ENCODE results near the gene ABHD11. TPM values are rescaled to one million over a fixed set of nuclear protein-coding genes. Genes with fewer than 3 reads are reported as not detected.

Gene ABHD11
- polyA plus RNA-seq, 1 donor (not counting 4 experiments of a cell fraction or from before 2014, with no cell fraction given), result 11.3 TPM

DNA sequence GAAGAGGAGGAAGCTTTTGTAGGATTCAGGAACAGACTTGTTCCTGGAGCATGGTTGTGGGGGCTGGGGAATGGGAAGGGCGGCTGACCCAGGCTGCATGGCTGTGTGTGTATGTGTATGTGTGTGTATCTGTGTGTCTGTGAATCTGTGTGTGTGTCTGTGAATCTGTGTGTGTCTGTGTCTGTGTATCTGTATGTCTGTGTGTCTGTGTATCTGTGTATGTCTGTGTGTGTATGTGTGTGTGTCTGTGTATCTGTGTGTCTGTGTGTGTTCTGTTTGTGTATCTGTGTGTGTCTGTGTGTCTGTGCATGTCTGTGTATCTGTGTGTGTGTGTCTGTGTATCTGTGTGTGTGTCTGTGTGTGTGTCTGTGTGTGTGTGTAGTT, 12.5 kb downstream of the ABHD11 start:
- DNase-seq (ENCODE audit: low read depth, low spot score) (no peak), FAIRE-seq (no peak)
- Histone ChIP-seq H2AFZ (ENCODE audit: control insufficient read depth, low read length) (no peak overlapping the region), H3K27me3 (ENCODE audit: control insufficient read depth, extremely low read depth, insufficient read depth, low read length) (no peaks in the 10 kb centered on the region), H3K9me3 (ENCODE audit: control insufficient read depth, low read depth, low read length) (no peaks in the 10 kb centered on the region), H3K4me3 (ENCODE audit: control insufficient read depth in 2 of 3, extremely low read depth in 1 of 3, insufficient read depth in 2 of 3, low read depth in 1 of 3, low read length in 3 of 3) (no peak overlapping the region), H3K27ac (ENCODE audit: control insufficient read depth, insufficient read depth, low read length) (no peak overlapping the region), H4K20me1 (ENCODE audit: control insufficient read depth, extremely low read depth, insufficient read depth, low read length) (no peaks in the 10 kb centered on the region), H3K9ac (ENCODE audit: control insufficient read depth, extremely low read depth, insufficient read depth, low read length) (no peak overlapping the region), H3K4me1 (ENCODE audit: control insufficient read depth, extremely low read depth, insufficient read depth, low read length) (no peaks in the 10 kb centered on the region), H3K36me3 (ENCODE audit: control insufficient read depth in 2 of 2, extremely low read depth in 1 of 2, insufficient read depth in 2 of 2, low read length in 2 of 2) (no peaks in the 10 kb centered on the region), H3K79me2 (ENCODE audit: control insufficient read depth, insufficient read depth, low read length) (no peaks in the 10 kb centered on the region), H3K4me2 (ENCODE audit: control insufficient read depth, extremely low read depth, insufficient read depth, low read depth, low read length) (no peak overlapping the region), H3K9me1 (ENCODE audit: control insufficient read depth, extremely low read depth, insufficient read depth, low read length) (no peaks in the 10 kb centered on the region)
- TF ChIP-seq CTCF (optimal IDR thresholded peaks at IDR 0.05 in 1 of 3, IDR thresholded peaks at IDR 0.05 in 1 of 3, conservative IDR thresholded peaks at IDR 0.05 in 1 of 3; ENCODE audit: extremely low read depth in 1 of 3, insufficient read depth in 2 of 3, low read length in 3 of 3), result no peak
- TF ChIP-seq EZH2 (IDR thresholded peaks at IDR 0.05; ENCODE audit: low read length), result no peak
- dilution Hi-C loops (cut with MboI; ENCODE audit: extremely low pct_ligation_motif_present, low sequenced_read_pairs), result no loop called here

DNA sequence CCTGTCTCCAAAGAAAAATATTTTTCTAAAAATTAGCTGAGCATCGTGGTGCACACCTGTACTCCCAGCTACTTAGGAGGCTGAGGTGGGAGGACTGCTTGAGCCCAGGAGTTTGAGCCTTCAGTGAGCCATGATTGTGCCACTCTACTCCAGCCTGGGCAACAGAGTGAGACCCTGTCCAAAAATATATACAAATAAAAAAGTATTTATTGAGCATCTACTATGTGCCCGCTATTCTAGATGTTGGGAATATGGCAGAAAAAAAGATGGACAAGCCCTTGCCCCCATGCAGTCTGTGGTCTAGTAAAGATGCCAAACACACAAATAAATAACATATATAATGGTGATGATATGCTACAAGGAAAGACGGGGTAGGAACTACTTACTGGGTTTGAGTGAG, 14.8 kb downstream of the ABHD11 start:
- TF ChIP-seq EZH2 (IDR thresholded peaks at IDR 0.05; ENCODE audit: low read length) (no peak), CTCF (optimal IDR thresholded peaks at IDR 0.05 in 1 of 3, IDR thresholded peaks at IDR 0.05 in 1 of 3, conservative IDR thresholded peaks at IDR 0.05 in 1 of 3; ENCODE audit: extremely low read depth in 1 of 3, insufficient read depth in 2 of 3, low read length in 3 of 3) (no peak)
- H3K27ac ChIP-seq (ENCODE audit: control insufficient read depth, insufficient read depth, low read length), result no peak overlapping the region
- no peak overlapping the region for H3K9ac ChIP-seq (ENCODE audit: control insufficient read depth, extremely low read depth, insufficient read depth, low read length)
- no peak overlapping the region for H3K4me2 ChIP-seq (ENCODE audit: control insufficient read depth, extremely low read depth, insufficient read depth, low read depth, low read length)
- no peaks in the 10 kb centered on the region for H3K9me1 ChIP-seq (ENCODE audit: control insufficient read depth, extremely low read depth, insufficient read depth, low read length)
- no peaks in the 10 kb centered on the region for H3K27me3 ChIP-seq (ENCODE audit: control insufficient read depth, extremely low read depth, insufficient read depth, low read length)
- DNase-seq (ENCODE audit: low read depth, low spot score) (no peak), FAIRE-seq (no peak)
- dilution Hi-C loops (cut with MboI; ENCODE audit: extremely low pct_ligation_motif_present, low sequenced_read_pairs), result no loop called here
- H3K4me1 ChIP-seq (ENCODE audit: control insufficient read depth, extremely low read depth, insufficient read depth, low read length), result no peaks in the 10 kb centered on the region
- H3K79me2 ChIP-seq (ENCODE audit: control insufficient read depth, insufficient read depth, low read length), result peaks cover 5% of the 10 kb centered on the region
- H3K4me3 ChIP-seq (ENCODE audit: control insufficient read depth in 2 of 3, extremely low read depth in 1 of 3, insufficient read depth in 2 of 3, low read depth in 1 of 3, low read length in 3 of 3), result no peak overlapping the region
- H2AFZ ChIP-seq (ENCODE audit: control insufficient read depth, low read length), result no peak overlapping the region
- H4K20me1 ChIP-seq (ENCODE audit: control insufficient read depth, extremely low read depth, insufficient read depth, low read length), result no peaks in the 10 kb centered on the region
- H3K9me3 ChIP-seq (ENCODE audit: control insufficient read depth, low read depth, low read length), result no peaks in the 10 kb centered on the region
- H3K36me3 ChIP-seq (ENCODE audit: control insufficient read depth in 2 of 2, extremely low read depth in 1 of 2, insufficient read depth in 2 of 2, low read length in 2 of 2), result no peaks in the 10 kb centered on the region
